WTC11 (cell line): ENCODE data around the gene CPT1C. TPM values are rescaled to one million over a fixed set of nuclear protein-coding genes. Genes with fewer than 3 reads are reported as not detected.

Experiments
- ATAC-seq: fragments of 200-7000 bp; cut with Tn5 transposase; 2 replicates; pipeline ENCODE4 v1.10.0; 2021; ENCODE audit warnings: mild to moderate bottlenecking, moderate library complexity
- CTCF ChIA-PET: fragments of 300-600 bp; sonication (Branson Sonifier 250); formaldehyde crosslinking; loops from one replicate; lab custom pipeline; 2021; ENCODE audit warnings: antibody characterized with exemption; lab: Charles Lee
- POLR2A ChIA-PET: fragments of 350-600 bp; sonication (Branson Sonifier 250); formaldehyde crosslinking; loops from one replicate; lab custom pipeline; 2021; ENCODE audit warnings: antibody characterized with exemption; lab: Charles Lee
- DNase-seq: peaks from one replicate; pipeline ENCODE4 v3.0.0; 2021; ENCODE audit warnings: low spot score
- H3K27ac Mint-ChIP-seq: 2 replicates; pipeline ENCODE4 v1.8.0; 2021; ENCODE audit warnings: mixed read lengths
- H3K27me3 Mint-ChIP-seq: 2 replicates; pipeline ENCODE4 v1.8.0; 2021; ENCODE audit warnings: low read depth, mild to moderate bottlenecking, moderate library complexity, mixed read lengths
- H3K36me3 Mint-ChIP-seq: 2 replicates; pipeline ENCODE4 v1.8.0; 2021; ENCODE audit warnings: mixed read lengths
- H3K4me1 Mint-ChIP-seq: 2 replicates; pipeline ENCODE4 v1.8.0; 2022; ENCODE audit warnings: mixed read lengths
- H3K4me3 Mint-ChIP-seq: 2 replicates; pipeline ENCODE4 v1.8.0; 2021; ENCODE audit warnings: mild to moderate bottlenecking, moderate library complexity, mixed read lengths
- H3K9me3 Mint-ChIP-seq: 2 replicates; pipeline ENCODE4 v1.8.0; 2021; ENCODE audit warnings: mixed read lengths
- ATF1 ChIP-seq: sonication (generic); formaldehyde crosslinking; IDR thresholded peaks from 2 replicates; pipeline ENCODE4 v1.8.1; 2023; ENCODE audit warnings: mild to moderate bottlenecking, moderate library complexity, missing genetic modification reagents
- CREM ChIP-seq: sonication (generic); formaldehyde crosslinking; IDR thresholded peaks from 2 replicates; pipeline ENCODE4 v1.8.1; 2022; ENCODE audit warnings: mild to moderate bottlenecking, missing genetic modification reagents, moderate library complexity
- ELF4 ChIP-seq: sonication (generic); formaldehyde crosslinking; IDR thresholded peaks from 2 replicates; pipeline ENCODE4 v1.8.1; 2022; ENCODE audit warnings: low read depth, mild to moderate bottlenecking, moderate library complexity, missing genetic modification reagents
- EMX1 ChIP-seq: fragments of 250-450 bp; sonication (Bioruptor Pico); IDR thresholded peaks from 2 replicates; pipeline ENCODE4 v1.8.0; 2021; ENCODE audit warnings: mild to moderate bottlenecking
- ETV6 ChIP-seq: sonication (generic); formaldehyde crosslinking; IDR thresholded peaks from 2 replicates; pipeline ENCODE4 v1.8.1; 2022; ENCODE audit warnings: mild to moderate bottlenecking, missing genetic modification reagents
- HMGA2 ChIP-seq: fragments of 250-450 bp; sonication (Bioruptor Pico); IDR thresholded peaks from 2 replicates; pipeline ENCODE4 v1.4.0; 2021; ENCODE audit warnings: mild to moderate bottlenecking, moderate library complexity
- MXD4 ChIP-seq: fragments of 250-450 bp; sonication (Bioruptor Pico); IDR thresholded peaks from 2 replicates; pipeline ENCODE4 v1.8.0; 2021; ENCODE audit warnings: mild to moderate bottlenecking, moderate library complexity, borderline replicate concordance
- NFE2L1 ChIP-seq: sonication (generic); formaldehyde crosslinking; IDR thresholded peaks from 2 replicates; pipeline ENCODE4 v1.8.1; 2023; ENCODE audit warnings: missing genetic modification reagents
- NFYB ChIP-seq: sonication (generic); formaldehyde crosslinking; conservative IDR thresholded peaks from 2 replicates; pipeline ENCODE4 v1.8.0; 2022; ENCODE audit warnings: low read depth, missing genetic modification reagents
- NR3C1 ChIP-seq: sonication (generic); formaldehyde crosslinking; conservative IDR thresholded peaks from 2 replicates; pipeline ENCODE4 v1.8.1; 2023; ENCODE audit warnings: low read depth, mild to moderate bottlenecking, missing genetic modification reagents
- OVOL2 ChIP-seq: fragments of 250-450 bp; sonication (Bioruptor Pico); IDR thresholded peaks from 2 replicates; pipeline ENCODE4 v1.9.0; 2021; ENCODE audit warnings: mild to moderate bottlenecking, borderline replicate concordance
- RELA ChIP-seq: sonication (generic); formaldehyde crosslinking; IDR thresholded peaks from 2 replicates; pipeline ENCODE4 v1.8.1; 2022; ENCODE audit warnings: missing genetic modification reagents, mild to moderate bottlenecking, borderline replicate concordance
- SMAD4 ChIP-seq: sonication (generic); formaldehyde crosslinking; IDR thresholded peaks from 2 replicates; pipeline ENCODE4 v1.8.0; 2022; ENCODE audit warnings: mild to moderate bottlenecking, missing genetic modification reagents
- SOX15 ChIP-seq: fragments of 250-450 bp; sonication (Bioruptor Pico); IDR thresholded peaks from 2 replicates; pipeline ENCODE4 v1.9.0; 2021; ENCODE audit warnings: mild to moderate bottlenecking
- ZNF317 ChIP-seq: sonication (generic); formaldehyde crosslinking; IDR thresholded peaks from 2 replicates; pipeline ENCODE4 v1.8.1; 2023; ENCODE audit warnings: low read depth, mild to moderate bottlenecking, moderate library complexity, missing genetic modification reagents, borderline replicate concordance
- ZNF423 ChIP-seq: fragments of 250-450 bp; sonication (Bioruptor Pico); IDR thresholded peaks from 2 replicates; pipeline ENCODE4 v2.1.2; 2022; ENCODE audit warnings: mild to moderate bottlenecking, moderate library complexity
- total RNA-seq: library from RNA; stranded (reverse); gene quantifications from 3 replicates; pipeline ENCODE4 v1.2.3, GENCODE V29; 2021
- TF ChIP-seq, protein P1 (sequence below): sonication (generic); formaldehyde crosslinking; IDR thresholded peaks from 2 replicates; pipeline ENCODE4 v1.8.1; 2023; ENCODE audit warnings: mild to moderate bottlenecking, moderate library complexity, missing genetic modification reagents
- TF ChIP-seq, protein P2 (sequence below): sonication (generic); formaldehyde crosslinking; IDR thresholded peaks from 2 replicates; pipeline ENCODE4 v1.8.0; 2022; ENCODE audit warnings: missing genetic modification reagents
- TF ChIP-seq, protein P3 (sequence below): sonication (generic); formaldehyde crosslinking; IDR thresholded peaks from 2 replicates; pipeline ENCODE4 v1.8.0; 2023; ENCODE audit warnings: mild to moderate bottlenecking, missing genetic modification reagents
- TF ChIP-seq, protein P4 (sequence below): fragments of 250-450 bp; sonication (Bioruptor Pico); IDR thresholded peaks from 2 replicates; pipeline ENCODE4 v1.8.0; 2021; ENCODE audit warnings: mild to moderate bottlenecking
- TF ChIP-seq, protein P5 (sequence below): sonication (generic); formaldehyde crosslinking; IDR thresholded peaks from 2 replicates; pipeline ENCODE4 v1.8.1; 2023; ENCODE audit warnings: mild to moderate bottlenecking, missing genetic modification reagents, moderate library complexity
- TF ChIP-seq, protein P6 (sequence below): sonication (generic); formaldehyde crosslinking; conservative IDR thresholded peaks from 2 replicates; pipeline ENCODE4 v1.8.1; 2023; ENCODE audit warnings: mild to moderate bottlenecking, low read depth, missing genetic modification reagents, moderate library complexity

Gene CPT1C
- total RNA-seq, 1 experiment from 2014 or later = 74.6 TPM

DNA sequence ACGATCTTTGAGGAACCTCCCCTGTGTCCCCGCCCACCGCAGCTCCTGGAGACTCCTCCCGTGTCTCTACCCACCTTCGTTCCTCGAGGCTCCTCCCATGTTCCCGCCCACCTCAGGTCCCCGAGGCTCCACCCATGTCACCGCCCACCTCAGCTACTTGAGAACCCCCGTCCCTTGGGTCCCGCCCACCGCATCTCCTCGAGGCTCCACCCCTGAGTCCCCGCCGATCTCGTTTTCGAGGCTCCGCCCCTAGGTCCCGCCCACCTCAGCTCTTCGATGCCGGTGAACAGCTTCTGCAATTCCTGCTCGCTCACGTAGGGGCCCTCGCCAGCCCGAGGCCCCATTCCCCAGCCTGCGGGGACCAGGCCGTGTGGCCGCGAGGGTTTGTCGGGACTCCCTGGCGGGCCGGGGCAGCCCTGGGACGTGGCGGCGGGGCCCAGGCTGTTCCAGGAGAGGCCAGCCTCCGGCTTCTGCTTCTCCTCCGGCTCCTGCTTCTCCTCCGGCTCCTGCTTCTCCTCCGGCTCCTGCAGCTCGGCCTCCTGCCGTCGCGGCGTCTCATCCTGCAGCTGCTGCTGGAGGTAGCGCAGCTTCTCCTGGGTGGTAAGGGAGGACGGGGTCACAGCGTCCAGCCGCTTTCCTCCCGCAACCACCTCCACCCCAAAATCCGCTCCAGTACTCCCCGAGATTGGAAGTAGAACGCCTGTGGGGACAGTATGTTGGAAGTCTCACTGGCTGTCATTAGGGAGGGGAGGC, 55.5 kb downstream of the CPT1C start:
- Mint-ChIP-seq H3K27me3 (peaks cover 20% of the 10 kb centered on the region), H3K9me3 (peaks cover 7% of the 10 kb centered on the region; the same call in 1 of the 2 replicates), H3K36me3 (no peaks in the 10 kb centered on the region), H3K4me1 (peaks cover 5% of the 10 kb centered on the region; the same call in 1 of the 2 replicates), H3K4me3 (peak overlapping the region; percentile 25), H3K27ac (no peak overlapping the region)
- ChIA-PET CTCF (interaction anchor here (0.6 to 1.4 kb wide), 16 partner anchors 10 to 212 kb away, joined by 3 to 11 read pairs (median 6); partner anchors contain the start of genes AP2A1, FUZ and PTOV1), POLR2A (interaction anchor here (0.6 to 1.0 kb wide), 3 partner anchors 20 to 104 kb away, joined by 4 to 5 read pairs (median 4); partner anchors contain the start of gene AP2A1)
- ATAC-seq (peak; percentile 87), DNase-seq (peak; percentile 97)
- TF ChIP-seq SOX15 (CRISPR knock-in tag) (no peak), ZNF423 (CRISPR knock-in tag) (no peak), OVOL2 (CRISPR knock-in tag) (no peak), ZNF317 (no peak), NR3C1 (no peak), ATF1 (CRISPR knock-in tag) (no peak), CREM (CRISPR knock-in tag) (no peak), MXD4 (CRISPR knock-in tag) (no peak), ELF4 (CRISPR knock-in tag) (no peak), HMGA2 (CRISPR knock-in tag) (no peak), ETV6 (CRISPR knock-in tag) (no peak), RELA (no peak), SMAD4 (CRISPR knock-in tag) (no peak), NFYB (CRISPR knock-in tag) (no peak), NFE2L1 (CRISPR knock-in tag) (no peak), EMX1 (CRISPR knock-in tag) (no peak)
- TF ChIP-seq, protein P1, sequence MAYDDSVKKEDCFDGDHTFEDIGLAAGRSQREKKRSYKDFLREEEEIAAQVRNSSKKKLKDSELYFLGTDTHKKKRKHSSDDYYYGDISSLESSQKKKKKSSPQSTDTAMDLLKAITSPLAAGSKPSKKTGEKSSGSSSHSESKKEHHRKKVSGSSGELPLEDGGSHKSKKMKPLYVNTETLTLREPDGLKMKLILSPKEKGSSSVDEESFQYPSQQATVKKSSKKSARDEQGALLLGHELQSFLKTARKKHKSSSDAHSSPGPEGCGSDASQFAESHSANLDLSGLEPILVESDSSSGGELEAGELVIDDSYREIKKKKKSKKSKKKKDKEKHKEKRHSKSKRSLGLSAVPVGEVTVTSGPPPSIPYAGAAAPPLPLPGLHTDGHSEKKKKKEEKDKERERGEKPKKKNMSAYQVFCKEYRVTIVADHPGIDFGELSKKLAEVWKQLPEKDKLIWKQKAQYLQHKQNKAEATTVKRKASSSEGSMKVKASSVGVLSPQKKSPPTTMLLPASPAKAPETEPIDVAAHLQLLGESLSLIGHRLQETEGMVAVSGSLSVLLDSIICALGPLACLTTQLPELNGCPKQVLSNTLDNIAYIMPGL = peak; percentile 63; the same call in 1 of the 2 replicates
- TF ChIP-seq, protein P2, sequence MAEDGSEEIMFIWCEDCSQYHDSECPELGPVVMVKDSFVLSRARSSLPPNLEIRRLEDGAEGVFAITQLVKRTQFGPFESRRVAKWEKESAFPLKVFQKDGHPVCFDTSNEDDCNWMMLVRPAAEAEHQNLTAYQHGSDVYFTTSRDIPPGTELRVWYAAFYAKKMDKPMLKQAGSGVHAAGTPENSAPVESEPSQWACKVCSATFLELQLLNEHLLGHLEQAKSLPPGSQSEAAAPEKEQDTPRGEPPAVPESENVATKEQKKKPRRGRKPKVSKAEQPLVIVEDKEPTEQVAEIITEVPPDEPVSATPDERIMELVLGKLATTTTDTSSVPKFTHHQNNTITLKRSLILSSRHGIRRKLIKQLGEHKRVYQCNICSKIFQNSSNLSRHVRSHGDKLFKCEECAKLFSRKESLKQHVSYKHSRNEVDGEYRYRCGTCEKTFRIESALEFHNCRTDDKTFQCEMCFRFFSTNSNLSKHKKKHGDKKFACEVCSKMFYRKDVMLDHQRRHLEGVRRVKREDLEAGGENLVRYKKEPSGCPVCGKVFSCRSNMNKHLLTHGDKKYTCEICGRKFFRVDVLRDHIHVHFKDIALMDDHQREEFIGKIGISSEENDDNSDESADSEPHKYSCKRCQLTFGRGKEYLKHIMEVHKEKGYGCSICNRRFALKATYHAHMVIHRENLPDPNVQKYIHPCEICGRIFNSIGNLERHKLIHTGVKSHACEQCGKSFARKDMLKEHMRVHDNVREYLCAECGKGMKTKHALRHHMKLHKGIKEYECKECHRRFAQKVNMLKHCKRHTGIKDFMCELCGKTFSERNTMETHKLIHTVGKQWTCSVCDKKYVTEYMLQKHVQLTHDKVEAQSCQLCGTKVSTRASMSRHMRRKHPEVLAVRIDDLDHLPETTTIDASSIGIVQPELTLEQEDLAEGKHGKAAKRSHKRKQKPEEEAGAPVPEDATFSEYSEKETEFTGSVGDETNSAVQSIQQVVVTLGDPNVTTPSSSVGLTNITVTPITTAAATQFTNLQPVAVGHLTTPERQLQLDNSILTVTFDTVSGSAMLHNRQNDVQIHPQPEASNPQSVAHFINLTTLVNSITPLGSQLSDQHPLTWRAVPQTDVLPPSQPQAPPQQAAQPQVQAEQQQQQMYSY (CRISPR knock-in tag) = no peak
- TF ChIP-seq, protein P3, sequence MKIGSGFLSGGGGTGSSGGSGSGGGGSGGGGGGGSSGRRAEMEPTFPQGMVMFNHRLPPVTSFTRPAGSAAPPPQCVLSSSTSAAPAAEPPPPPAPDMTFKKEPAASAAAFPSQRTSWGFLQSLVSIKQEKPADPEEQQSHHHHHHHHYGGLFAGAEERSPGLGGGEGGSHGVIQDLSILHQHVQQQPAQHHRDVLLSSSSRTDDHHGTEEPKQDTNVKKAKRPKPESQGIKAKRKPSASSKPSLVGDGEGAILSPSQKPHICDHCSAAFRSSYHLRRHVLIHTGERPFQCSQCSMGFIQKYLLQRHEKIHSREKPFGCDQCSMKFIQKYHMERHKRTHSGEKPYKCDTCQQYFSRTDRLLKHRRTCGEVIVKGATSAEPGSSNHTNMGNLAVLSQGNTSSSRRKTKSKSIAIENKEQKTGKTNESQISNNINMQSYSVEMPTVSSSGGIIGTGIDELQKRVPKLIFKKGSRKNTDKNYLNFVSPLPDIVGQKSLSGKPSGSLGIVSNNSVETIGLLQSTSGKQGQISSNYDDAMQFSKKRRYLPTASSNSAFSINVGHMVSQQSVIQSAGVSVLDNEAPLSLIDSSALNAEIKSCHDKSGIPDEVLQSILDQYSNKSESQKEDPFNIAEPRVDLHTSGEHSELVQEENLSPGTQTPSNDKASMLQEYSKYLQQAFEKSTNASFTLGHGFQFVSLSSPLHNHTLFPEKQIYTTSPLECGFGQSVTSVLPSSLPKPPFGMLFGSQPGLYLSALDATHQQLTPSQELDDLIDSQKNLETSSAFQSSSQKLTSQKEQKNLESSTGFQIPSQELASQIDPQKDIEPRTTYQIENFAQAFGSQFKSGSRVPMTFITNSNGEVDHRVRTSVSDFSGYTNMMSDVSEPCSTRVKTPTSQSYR (CRISPR knock-in tag) = no peak
- TF ChIP-seq, protein P4, sequence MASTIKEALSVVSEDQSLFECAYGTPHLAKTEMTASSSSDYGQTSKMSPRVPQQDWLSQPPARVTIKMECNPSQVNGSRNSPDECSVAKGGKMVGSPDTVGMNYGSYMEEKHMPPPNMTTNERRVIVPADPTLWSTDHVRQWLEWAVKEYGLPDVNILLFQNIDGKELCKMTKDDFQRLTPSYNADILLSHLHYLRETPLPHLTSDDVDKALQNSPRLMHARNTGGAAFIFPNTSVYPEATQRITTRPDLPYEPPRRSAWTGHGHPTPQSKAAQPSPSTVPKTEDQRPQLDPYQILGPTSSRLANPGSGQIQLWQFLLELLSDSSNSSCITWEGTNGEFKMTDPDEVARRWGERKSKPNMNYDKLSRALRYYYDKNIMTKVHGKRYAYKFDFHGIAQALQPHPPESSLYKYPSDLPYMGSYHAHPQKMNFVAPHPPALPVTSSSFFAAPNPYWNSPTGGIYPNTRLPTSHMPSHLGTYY = no peak
- TF ChIP-seq, protein P5, sequence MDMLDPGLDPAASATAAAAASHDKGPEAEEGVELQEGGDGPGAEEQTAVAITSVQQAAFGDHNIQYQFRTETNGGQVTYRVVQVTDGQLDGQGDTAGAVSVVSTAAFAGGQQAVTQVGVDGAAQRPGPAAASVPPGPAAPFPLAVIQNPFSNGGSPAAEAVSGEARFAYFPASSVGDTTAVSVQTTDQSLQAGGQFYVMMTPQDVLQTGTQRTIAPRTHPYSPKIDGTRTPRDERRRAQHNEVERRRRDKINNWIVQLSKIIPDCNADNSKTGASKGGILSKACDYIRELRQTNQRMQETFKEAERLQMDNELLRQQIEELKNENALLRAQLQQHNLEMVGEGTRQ (CRISPR knock-in tag) = no peak
- TF ChIP-seq, protein P6, sequence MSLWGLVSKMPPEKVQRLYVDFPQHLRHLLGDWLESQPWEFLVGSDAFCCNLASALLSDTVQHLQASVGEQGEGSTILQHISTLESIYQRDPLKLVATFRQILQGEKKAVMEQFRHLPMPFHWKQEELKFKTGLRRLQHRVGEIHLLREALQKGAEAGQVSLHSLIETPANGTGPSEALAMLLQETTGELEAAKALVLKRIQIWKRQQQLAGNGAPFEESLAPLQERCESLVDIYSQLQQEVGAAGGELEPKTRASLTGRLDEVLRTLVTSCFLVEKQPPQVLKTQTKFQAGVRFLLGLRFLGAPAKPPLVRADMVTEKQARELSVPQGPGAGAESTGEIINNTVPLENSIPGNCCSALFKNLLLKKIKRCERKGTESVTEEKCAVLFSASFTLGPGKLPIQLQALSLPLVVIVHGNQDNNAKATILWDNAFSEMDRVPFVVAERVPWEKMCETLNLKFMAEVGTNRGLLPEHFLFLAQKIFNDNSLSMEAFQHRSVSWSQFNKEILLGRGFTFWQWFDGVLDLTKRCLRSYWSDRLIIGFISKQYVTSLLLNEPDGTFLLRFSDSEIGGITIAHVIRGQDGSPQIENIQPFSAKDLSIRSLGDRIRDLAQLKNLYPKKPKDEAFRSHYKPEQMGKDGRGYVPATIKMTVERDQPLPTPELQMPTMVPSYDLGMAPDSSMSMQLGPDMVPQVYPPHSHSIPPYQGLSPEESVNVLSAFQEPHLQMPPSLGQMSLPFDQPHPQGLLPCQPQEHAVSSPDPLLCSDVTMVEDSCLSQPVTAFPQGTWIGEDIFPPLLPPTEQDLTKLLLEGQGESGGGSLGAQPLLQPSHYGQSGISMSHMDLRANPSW (CRISPR knock-in tag) = no peak
